HG03558 (cell line): ENCODE results near the gene SERPINA4.

Source experiments
- ATAC-seq: cut with Tn5 transposase; IDR thresholded peaks from one replicate; pipeline ENCODE4 v1.9.1; 2021; ENCODE audit warnings: moderate number of reproducible peaks; ENCODE audit not compliant: unreplicated experiment; ENCODE audit errors: extremely low read depth

SERPINA4 gene

GRCh38 chr14:94542111-94542810 lies 19.0 kb upstream of the SERPINA4 start:
- no peak for ATAC-seq

DNA sequence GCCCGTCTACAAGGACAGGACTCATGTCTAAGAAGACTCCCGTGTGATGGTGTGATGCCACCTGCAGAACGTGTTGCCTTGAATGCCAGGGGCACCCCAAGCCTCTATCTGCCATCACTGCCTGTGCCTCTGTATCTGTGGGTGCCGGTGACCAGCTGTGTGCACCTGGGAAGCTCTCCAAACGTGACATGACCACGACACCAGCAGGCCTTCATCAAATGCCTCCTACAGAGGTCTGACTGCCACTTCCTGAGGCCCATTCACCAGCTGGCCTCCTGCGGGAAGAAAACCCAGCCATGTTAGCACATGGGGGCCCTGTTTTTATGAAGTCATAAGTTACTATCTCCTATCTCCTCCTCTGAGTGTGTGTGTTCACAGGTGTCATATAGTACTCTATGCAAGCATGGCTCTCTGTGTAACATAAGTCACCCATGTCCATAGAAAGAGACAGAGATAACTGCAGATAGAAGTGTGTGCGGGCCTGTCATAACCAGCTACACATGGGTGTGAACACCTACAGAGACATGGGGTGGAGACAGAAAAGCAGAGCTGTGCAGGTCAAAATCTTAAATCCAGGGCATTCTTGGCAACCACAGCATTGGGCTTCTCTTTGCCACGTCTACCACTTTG lies 18.3 kb upstream of the SERPINA4 start:
- no peak for ATAC-seq

DNA sequence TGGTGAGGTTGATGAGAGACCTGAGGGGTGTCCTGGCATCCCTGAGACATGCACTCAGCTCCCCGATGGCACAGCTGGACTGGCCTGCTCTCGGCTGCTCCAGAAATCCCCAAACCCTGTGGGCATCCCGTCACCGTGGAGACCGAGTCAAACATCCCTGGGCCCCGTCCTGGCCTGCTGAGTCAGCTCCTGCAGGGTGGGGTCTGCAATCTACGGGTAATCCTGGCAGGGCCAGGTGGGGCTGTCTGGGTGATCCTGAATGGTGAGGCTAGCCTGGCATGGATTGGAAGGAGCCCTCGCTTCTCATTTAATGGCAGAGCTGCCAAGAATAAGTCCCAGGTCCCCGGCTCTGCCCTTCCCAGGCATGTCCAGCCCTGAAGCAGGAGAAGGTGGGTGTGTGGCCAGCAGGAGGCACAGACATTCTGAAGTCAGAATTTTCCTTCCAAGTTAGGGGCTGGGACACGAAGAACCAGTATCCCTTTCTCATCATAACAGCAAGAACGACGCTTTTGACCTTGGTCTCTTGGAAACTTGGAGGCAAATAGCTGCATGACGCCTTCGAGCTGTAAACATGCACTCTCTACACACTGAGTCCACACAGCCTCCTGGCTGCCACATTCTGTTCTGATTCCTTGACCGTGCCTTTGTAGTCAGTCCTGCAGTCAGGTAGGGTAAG lies 17.7 kb upstream of the SERPINA4 start:
- ATAC-seq: no peak

- ATAC-seq: no peak
Observed at GRCh38 chr14:94544726-94545125, 16.5 kb upstream of the SERPINA4 start.

GRCh38 chr14:94545131-94545841 lies 16.0 kb upstream of the SERPINA4 start:
- ATAC-seq: no peak

GRCh38 chr14:94547151-94547680 lies 14.0 kb upstream of the SERPINA4 start:
- ATAC-seq: no peak

GRCh38 chr14:94547726-94548125 lies 13.5 kb upstream of the SERPINA4 start:
- no peak for ATAC-seq

- no peak for ATAC-seq
Observed at GRCh38 chr14:94548131-94548998, 12.9 kb upstream of the SERPINA4 start.

- peak; percentile 52 for ATAC-seq
Observed at GRCh38 chr14:94548999-94549985, 11.9 kb upstream of the SERPINA4 start.

DNA sequence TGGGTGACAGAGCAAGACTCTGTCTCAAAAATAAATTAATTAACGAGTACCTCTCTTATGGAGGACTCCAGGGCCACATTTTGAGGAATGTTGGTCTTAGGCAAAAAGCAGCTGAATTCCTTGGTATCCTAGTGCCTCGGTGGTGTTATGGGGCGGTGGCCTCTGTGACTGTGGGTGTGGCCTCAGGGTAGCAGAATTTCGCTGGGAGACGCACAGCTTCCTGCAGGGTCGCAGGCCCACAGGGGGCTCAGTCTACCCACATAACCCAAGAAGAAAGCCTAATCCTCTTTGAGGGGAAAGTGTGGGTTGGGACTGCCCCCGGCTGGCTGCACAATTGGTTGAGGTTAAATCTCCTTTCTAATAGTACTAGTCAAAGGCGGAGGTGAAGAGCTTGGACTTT lies 11.2 kb upstream of the SERPINA4 start:
- ATAC-seq: no peak

- ATAC-seq: no peak
Observed at GRCh38 chr14:94555991-94556390, 5.3 kb upstream of the SERPINA4 start.

- no peak for ATAC-seq
Observed at GRCh38 chr14:94557327-94557726, 3.9 kb upstream of the SERPINA4 start.

DNA sequence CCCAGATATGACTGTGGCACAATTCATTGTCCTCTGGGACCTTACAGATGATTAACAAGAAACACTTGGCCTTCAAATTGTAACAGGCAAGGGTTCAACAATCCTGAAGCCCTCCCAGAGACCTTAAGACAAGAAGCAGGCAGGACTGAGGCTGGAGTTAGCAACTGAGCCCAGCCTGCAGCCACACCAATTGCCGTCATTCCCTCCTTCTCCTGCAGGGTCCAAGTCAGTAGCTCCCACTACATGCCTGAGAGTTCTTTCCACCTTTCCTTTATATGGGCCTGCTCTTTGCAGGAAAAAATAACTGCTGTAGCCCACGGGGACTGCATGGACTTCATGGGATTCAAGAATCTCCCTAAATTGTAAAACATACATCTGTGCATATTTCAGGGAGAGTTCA lies 2.4 kb upstream of the SERPINA4 start:
- ATAC-seq: no peak

GRCh38 chr14:94559638-94560290 lies 1.5 kb upstream of the SERPINA4 start:
- ATAC-seq: no peak

- no peak for ATAC-seq
Observed at GRCh38 chr14:94560291-94560665, 964 bp upstream of the SERPINA4 start.

- no peak for ATAC-seq
Observed at GRCh38 chr14:94561656-94562010, 391 bp downstream of the SERPINA4 start.

DNA sequence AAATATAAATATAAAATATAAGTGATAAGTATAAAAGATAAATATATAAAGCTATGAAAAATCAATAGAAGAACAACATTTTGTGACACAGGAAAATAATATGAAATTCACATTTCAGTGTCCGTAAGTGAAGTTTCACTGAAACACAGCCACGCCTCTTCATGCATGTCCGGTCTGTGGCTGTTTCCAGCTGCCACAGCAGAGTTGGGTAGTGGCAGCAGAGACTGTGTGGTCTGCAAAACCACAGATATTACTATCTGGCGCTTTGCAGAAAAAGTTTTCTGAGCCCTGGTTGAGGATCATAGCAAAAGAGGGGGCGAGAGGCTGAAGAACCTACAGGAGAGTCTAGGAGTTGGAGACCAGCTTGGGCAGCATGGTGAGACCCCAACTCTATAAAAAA lies 780 bp downstream of the SERPINA4 start:
- no peak for ATAC-seq
